Activated T-cell treated with anti-CD3 and anti-CD28 coated beads for 1 hour (primary cell): ENCODE data around the gene OXTR.

Source experiments
- DNase-seq: peaks from one replicate; pipeline ENCODE4 v3.0.0-alpha.2; 2020; ENCODE audit warnings: low read depth

The OXTR gene

DNA sequence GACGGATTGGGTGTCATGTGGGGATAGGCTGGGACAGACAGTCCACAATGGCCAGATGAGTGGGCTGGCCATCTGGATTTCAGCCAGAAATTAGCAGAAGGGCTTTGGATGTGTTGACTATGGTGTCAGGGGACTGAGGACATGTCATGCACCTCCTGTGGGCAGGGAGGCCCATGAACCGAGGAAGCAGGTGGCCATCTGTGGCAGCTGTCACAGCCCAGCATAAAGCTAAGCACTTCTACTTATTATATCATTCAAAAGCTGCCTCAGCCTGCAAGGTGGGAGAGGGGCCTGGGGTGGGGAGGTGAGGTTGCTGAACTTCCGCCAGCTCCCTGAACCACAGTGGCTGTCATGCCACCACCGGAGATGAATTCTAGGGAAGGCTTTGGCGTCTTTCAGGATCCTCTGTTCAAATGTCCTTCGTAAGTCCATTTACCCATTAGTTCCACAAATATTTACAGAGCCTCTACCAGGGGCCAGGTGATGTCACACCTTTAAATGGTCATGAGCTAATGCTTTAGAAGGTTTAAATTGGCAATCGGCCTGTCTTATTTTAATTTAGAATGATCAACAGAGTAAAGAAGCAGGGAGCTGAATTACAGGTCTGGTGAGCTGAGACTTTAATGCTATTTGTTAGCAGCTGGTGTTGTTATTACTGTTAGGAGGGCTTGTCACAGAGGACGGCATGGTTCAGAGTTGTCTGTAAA, 59.5 kb downstream of the OXTR start:
- DNase-seq: no peak

- DNase-seq: no peak
These were observed 60.1 kb downstream of the OXTR start for GRCh38 chr3:8709287-8709686.

- DNase-seq: no peak
These were observed 63.8 kb downstream of the OXTR start for GRCh38 chr3:8705575-8705974.

- no peak for DNase-seq
These were observed 66.9 kb downstream of the OXTR start for GRCh38 chr3:8702560-8702959.
